Body of pancreas (tissue), 4 donors: Measurements from ENCODE around the gene SPOP. TPM values are rescaled to one million over a fixed set of nuclear protein-coding genes. Genes with fewer than 3 reads are reported as not detected.

Experiments
- ATAC-seq: fragments of 150-250 bp; one replicate; pipeline ENCODE4 v1.9.1; 2016
- DNase-seq, 4 donors: peaks; one replicate each; pipeline ENCODE4 v3.0.0-alpha.2; 2019
- H3K27ac ChIP-seq, 4 donors: fragments of 200-600 bp; sonication (generic); 1 replicate in 3 of 4; 2 replicates in 1 of 4; pipeline versions ENCODE4 v1.5.1 to v1.6.1; 2016 to 2019; ENCODE audit warnings: mild to moderate bottlenecking in 1 of 4, mixed read lengths in 1 of 4, moderate library complexity in 1 of 4
- H3K27me3 ChIP-seq, 2 donors: fragments of 200-600 bp; sonication (generic); one replicate each; pipeline ENCODE4 v1.6.0; 2016; ENCODE audit warnings: mild to moderate bottlenecking in 1 of 2
- H3K36me3 ChIP-seq, 2 donors: fragments of 200-600 bp; sonication (generic); replicated peaks in 1 of 2; 2 replicates each; pipeline ENCODE4 v1.5.1; 2016; ENCODE audit warnings: low read depth in 2 of 2; ENCODE audit not compliant: insufficient read depth in 1 of 2
- H3K4me1 ChIP-seq: fragments of 200-600 bp; sonication (generic); one replicate; pipeline ENCODE4 v1.6.0; 2016
- H3K4me3 ChIP-seq, 2 donors: fragments of 200-600 bp; sonication (generic); 1 replicate in 1 of 2; 2 replicates in 1 of 2; pipeline ENCODE4 v1.5.1; 2016 to 2019
- H3K9me3 ChIP-seq, 3 donors: fragments of 200-600 bp; sonication (generic); 1 replicate in 2 of 3; 2 replicates in 1 of 3; pipeline ENCODE4 v1.5.1; 2016
- CTCF ChIP-seq, 7 experiments: fragments of 450-650 bp in 4 of 7; fragments of 200-600 bp in 3 of 7; sonication (generic) in 3 of 7; IDR thresholded peaks; one replicate each; pipeline ENCODE4 v1.5.1; 2016 to 2019; ENCODE audit warnings: antibody characterized with exemption in 7 of 7
- POLR2A ChIP-seq, 3 donors: fragments of 450-650 bp; IDR thresholded peaks; one replicate each; pipeline ENCODE4 v1.6.1; 2016; ENCODE audit warnings: antibody characterized with exemption in 3 of 3, mild to moderate bottlenecking in 2 of 3
- WGBS, 2 donors: methylation state at CpG; one replicate each; pipeline ENCODE4 v1.1.5; 2017; 5-methylcytosine and 5-hydroxymethylcytosine counted together
- intact Hi-C: fragments of 100-400 bp; cut with DNase I; formaldehyde crosslinking; loops from one replicate; pipeline ENCODE4 v1.15.1; 2023
- total RNA-seq, 2 donors: library from RNA; depleted of rRNA; stranded (reverse); fragments of >200 nt; gene quantifications; one replicate each; pipeline ENCODE4 v1.1.0, GENCODE V29; 2016

SPOP gene
- total RNA-seq, 2 donors from 2014 or later = 42.3 to 57.4 TPM

GRCh38 chr17:49555495-49556222 is 122.2 kb downstream of the SPOP start:
- H3K27ac ChIP-seq = no peak overlapping the region
- ATAC-seq = no peak

GRCh38 chr17:49554694-49555494 is 123.0 kb downstream of the SPOP start:
- no peak for DNase-seq
- 65 to 72% methylated on average over 6 to 13 of the region's 14 CpGs for WGBS, 2 donors
- no peaks in the 10 kb centered on the region for H3K36me3 ChIP-seq
- no peak for ATAC-seq
- no peaks in the 10 kb centered on the region for H3K27me3 ChIP-seq
- H3K27ac ChIP-seq = no peak overlapping the region
- no peaks in the 10 kb centered on the region for H3K9me3 ChIP-seq
- H3K4me3 ChIP-seq = no peak overlapping the region
- H3K4me1 ChIP-seq = peaks cover 6% of the 10 kb centered on the region
- TF ChIP-seq POLR2A (IDR thresholded peaks at IDR 0.05) = no peak
- TF ChIP-seq CTCF (IDR thresholded peaks at IDR 0.05) = no peak
- intact Hi-C loops = loop anchor here (5.0 to 10.0 kb wide), 4 partner anchors 53 to 240 kb away; no protein-coding TSS in a partner anchor

More at GRCh38 chr17:49555495-49556222, 122.2 kb downstream of the SPOP start:
- 64 to 69% methylated on average over 10 to 19 of the region's 19 CpGs for WGBS, 2 donors
- H3K4me1 ChIP-seq = peaks cover 6% of the 10 kb centered on the region
- TF ChIP-seq CTCF (IDR thresholded peaks at IDR 0.05) (no peak), POLR2A (IDR thresholded peaks at IDR 0.05) (no peak)
- intact Hi-C loops = loop anchor here (5.0 to 10.0 kb wide), 4 partner anchors 53 to 241 kb away; no protein-coding TSS in a partner anchor
- no peaks in the 10 kb centered on the region for H3K36me3 ChIP-seq
- H3K9me3 ChIP-seq = no peaks in the 10 kb centered on the region
- no peaks in the 10 kb centered on the region for H3K27me3 ChIP-seq
- DNase-seq = no peak
- H3K4me3 ChIP-seq = no peak overlapping the region

- 65 to 71% methylated on average over 8 of the region's 8 CpGs for WGBS, 2 donors
- ATAC-seq (no peak), DNase-seq (no peak)
- Histone ChIP-seq H3K27me3 (no peaks in the 10 kb centered on the region), H3K27ac (no peak overlapping the region), H3K4me1 (peaks cover 6% of the 10 kb centered on the region), H3K9me3 (no peaks in the 10 kb centered on the region), H3K4me3 (no peak overlapping the region), H3K36me3 (no peaks in the 10 kb centered on the region)
- intact Hi-C loops = loop anchor here (10.0 kb wide), 2 partner anchors 149 to 239 kb away; no protein-coding TSS in a partner anchor
- TF ChIP-seq POLR2A (IDR thresholded peaks at IDR 0.05) = no peak
- no peak for TF ChIP-seq CTCF (IDR thresholded peaks at IDR 0.05)
Observed at GRCh38 chr17:49553676-49554335, 124.1 kb downstream of the SPOP start.

- intact Hi-C loops = loop anchor here (10.0 kb wide), 2 partner anchors 147 to 237 kb away; no protein-coding TSS in a partner anchor
- no peaks in the 10 kb centered on the region for H3K27me3 ChIP-seq
- ATAC-seq (no peak), DNase-seq (no peak)
- WGBS, 2 donors = 75 to 77% methylated on average over 13 to 27 of the region's 27 CpGs
- peaks cover 6% of the 10 kb centered on the region for H3K4me1 ChIP-seq
- no peak overlapping the region for H3K4me3 ChIP-seq
- no peaks in the 10 kb centered on the region for H3K9me3 ChIP-seq
- H3K27ac ChIP-seq = no peak overlapping the region
- H3K36me3 ChIP-seq = no peaks in the 10 kb centered on the region
- TF ChIP-seq POLR2A (IDR thresholded peaks at IDR 0.05) (no peak), CTCF (IDR thresholded peaks at IDR 0.05) (no peak)
Observed at GRCh38 chr17:49552070-49552751, 125.7 kb downstream of the SPOP start.
